Subcutaneous abdominal adipose tissue (tissue), 5 donors: Measurements from ENCODE around the gene MTOR.
A peak's percentile ranks its signal among the peaks of the same experiment; 100 is the strongest.

Experiments used
- H3K27ac ChIP-seq: one replicate; pipeline ENCODE4 v1.7.0; 2013; ENCODE audit warnings: low read depth, mild to moderate bottlenecking, inconsistent platforms, low read length, moderate library complexity
- H3K27me3 ChIP-seq, 5 donors: one replicate each; pipeline ENCODE4 v1.7.0; 2013; ENCODE audit warnings: low read length in 5 of 5, inconsistent platforms in 1 of 5; ENCODE audit not compliant: control insufficient read depth in 5 of 5, insufficient read depth in 4 of 5
- H3K36me3 ChIP-seq, 5 donors: one replicate each; pipeline ENCODE4 v1.7.0; 2013; ENCODE audit warnings: low read length in 5 of 5; ENCODE audit not compliant: control insufficient read depth in 5 of 5, insufficient read depth in 5 of 5
- H3K4me1 ChIP-seq, 5 donors: one replicate each; pipeline ENCODE4 v1.7.0; 2013; ENCODE audit warnings: low read length in 5 of 5, mild to moderate bottlenecking in 3 of 5, moderate library complexity in 1 of 5; ENCODE audit not compliant: control insufficient read depth in 5 of 5, insufficient read depth in 5 of 5
- H3K4me3 ChIP-seq, 5 donors: one replicate each; pipeline ENCODE4 v1.7.0; 2013; ENCODE audit warnings: low read length in 5 of 5, low read depth in 1 of 5
- H3K9ac ChIP-seq, 5 donors: one replicate each; pipeline ENCODE4 v1.7.0; 2013; ENCODE audit warnings: low read length in 5 of 5, mild to moderate bottlenecking in 4 of 5, moderate library complexity in 3 of 5
- H3K9me3 ChIP-seq, 5 donors: one replicate each; pipeline ENCODE4 v1.7.0; 2013; ENCODE audit warnings: low read length in 5 of 5; ENCODE audit not compliant: control insufficient read depth in 5 of 5
- donor health status: healthy.
- donor health status: healthy.
- donor health status: healthy.
- donor health status: healthy.
- donor health status: healthy.

The MTOR gene

DNA sequence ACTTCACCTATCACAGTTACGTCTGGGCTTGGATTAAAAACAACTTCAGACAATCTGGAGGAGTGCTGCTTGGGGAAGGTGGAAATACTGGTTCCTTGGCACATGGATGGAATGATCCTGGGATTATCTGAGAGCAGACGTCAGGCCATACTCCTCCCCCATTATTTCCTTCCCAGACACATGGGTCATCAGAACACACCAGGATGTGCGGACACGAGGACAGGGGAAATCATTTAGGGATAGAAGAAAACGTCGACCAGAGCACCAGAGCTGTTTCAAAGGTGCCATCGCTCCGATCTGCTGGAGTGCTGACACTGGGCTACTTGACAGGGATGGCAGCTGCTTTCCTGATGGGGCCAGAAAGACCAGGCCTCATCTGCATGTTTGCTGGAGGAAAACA lies 105.0 kb downstream of the MTOR start:
- peak overlapping the region; percentile 82 for H3K27ac ChIP-seq
- no peak overlapping the region for H3K4me3 ChIP-seq
- H3K36me3 ChIP-seq: peaks cover 16 to 44% (median 30%) of the 10 kb centered on the region in 5 donors
- peak overlapping the region in 1 of 5 donors; percentile 8 for H3K9ac ChIP-seq
- H3K27me3 ChIP-seq: no peaks in the 10 kb centered on the region
- no peaks in the 10 kb centered on the region for H3K9me3 ChIP-seq
- peaks cover 8 to 24% (median 22%) of the 10 kb centered on the region in 5 donors for H3K4me1 ChIP-seq

GRCh38 chr1:11156963-11157362 lies 105.4 kb downstream of the MTOR start:
- H3K4me1 ChIP-seq: peaks cover 8 to 24% (median 22%) of the 10 kb centered on the region in 5 donors
- peak overlapping the region; percentile 82 for H3K27ac ChIP-seq
- no peak overlapping the region for H3K9ac ChIP-seq
- no peaks in the 10 kb centered on the region for H3K9me3 ChIP-seq
- peaks cover 16 to 48% (median 31%) of the 10 kb centered on the region in 5 donors for H3K36me3 ChIP-seq
- H3K4me3 ChIP-seq: no peak overlapping the region
- H3K27me3 ChIP-seq: no peaks in the 10 kb centered on the region

GRCh38 chr1:11156441-11156840 lies 105.9 kb downstream of the MTOR start:
- Histone ChIP-seq H3K27me3 (no peaks in the 10 kb centered on the region), H3K27ac (no peak overlapping the region), H3K9me3 (no peaks in the 10 kb centered on the region), H3K9ac (no peak overlapping the region), H3K36me3 (peaks cover 16 to 52% (median 31%) of the 10 kb centered on the region in 5 donors), H3K4me3 (no peak overlapping the region), H3K4me1 (peaks cover 8 to 24% (median 22%) of the 10 kb centered on the region in 5 donors)

DNA sequence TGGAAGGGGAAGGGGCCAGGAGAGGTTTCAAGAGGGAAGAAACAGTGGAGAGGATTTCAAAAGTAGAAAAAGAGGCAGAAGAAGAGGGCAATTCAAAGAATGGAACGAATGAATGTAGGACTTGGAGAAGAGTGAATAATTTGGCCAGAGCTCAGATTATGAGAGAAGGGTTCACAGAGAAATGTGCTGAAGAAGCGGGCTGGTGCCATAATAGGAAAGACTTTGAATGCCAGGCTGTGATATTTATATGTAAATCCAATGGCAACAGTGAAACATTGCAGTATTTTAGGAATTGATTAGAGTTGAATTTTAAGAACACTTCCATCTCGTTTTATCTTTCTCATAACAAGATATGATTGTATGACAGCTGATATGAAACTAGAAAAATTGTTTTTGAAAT lies 109.2 kb downstream of the MTOR start:
- Histone ChIP-seq H3K27ac (no peak overlapping the region), H3K4me3 (no peak overlapping the region), H3K27me3 (no peaks in the 10 kb centered on the region), H3K36me3 (peaks cover 21 to 71% (median 47%) of the 10 kb centered on the region in 5 donors), H3K9ac (no peak overlapping the region), H3K9me3 (no peaks in the 10 kb centered on the region), H3K4me1 (peaks cover 8 to 22% (median 15%) of the 10 kb centered on the region in 5 donors)

DNA sequence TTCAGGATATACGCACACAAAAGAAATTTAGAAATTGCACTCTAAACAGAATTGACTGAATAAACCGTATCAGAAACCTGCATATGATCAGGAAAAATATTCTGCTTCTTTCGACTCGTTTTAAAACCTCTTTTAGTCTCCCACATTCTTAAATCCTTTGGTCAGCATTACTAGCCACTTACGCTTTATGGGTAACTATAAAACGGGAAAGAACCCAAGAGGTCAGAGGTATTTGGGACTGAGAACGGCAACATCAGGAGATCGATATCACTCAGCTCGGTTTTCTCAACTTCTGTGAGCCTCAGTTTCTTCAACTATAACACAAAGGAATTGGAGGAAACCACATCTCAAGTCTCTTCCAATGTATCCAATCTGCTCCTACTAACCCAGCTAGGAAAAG lies 109.6 kb downstream of the MTOR start:
- H3K4me3 ChIP-seq: no peak overlapping the region
- no peak overlapping the region for H3K27ac ChIP-seq
- no peaks in the 10 kb centered on the region for H3K9me3 ChIP-seq
- no peak overlapping the region for H3K9ac ChIP-seq
- H3K36me3 ChIP-seq: peaks cover 21 to 75% (median 47%) of the 10 kb centered on the region in 5 donors
- peaks cover 7 to 18% (median 10%) of the 10 kb centered on the region in 5 donors for H3K4me1 ChIP-seq
- no peaks in the 10 kb centered on the region for H3K27me3 ChIP-seq

DNA sequence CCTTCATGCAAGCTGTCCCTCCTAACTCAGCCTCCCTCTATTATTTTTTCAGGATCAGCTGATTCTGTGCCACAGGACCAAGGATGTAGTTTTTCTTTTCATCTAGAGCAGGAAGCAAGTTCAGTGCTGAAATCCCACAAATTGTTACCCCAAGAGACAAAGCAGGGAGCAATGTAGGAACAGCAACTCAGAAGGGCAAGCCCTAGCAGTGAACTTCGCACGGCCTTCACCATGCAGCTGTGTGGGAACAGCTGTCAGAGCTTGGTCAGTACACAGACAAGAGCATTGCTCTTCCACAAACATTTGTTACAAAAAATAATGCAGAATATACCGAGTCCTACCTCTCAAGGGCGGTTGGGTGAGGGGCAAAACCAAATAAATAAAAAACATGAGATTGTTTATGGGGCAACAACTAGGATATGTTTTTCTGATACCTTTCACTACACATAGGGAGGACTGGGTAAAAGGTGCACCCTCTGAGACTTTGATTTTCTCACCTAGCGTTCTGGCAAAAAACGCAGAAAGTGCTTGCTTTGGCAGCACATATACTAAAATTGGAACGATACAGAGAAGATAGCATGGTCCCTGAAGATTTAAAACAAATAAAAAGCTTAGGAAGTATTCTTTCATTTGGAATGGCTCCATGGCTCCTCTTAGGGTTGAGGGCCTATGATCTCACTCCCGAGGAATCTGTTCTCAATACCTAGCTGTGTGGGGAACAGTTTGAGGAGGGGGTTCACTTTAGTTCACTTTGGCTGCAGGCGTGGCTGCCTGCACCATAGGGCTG lies 110.3 kb downstream of the MTOR start:
- H3K4me1 ChIP-seq: peaks cover 0 to 10% (median 8%) of the 10 kb centered on the region in 5 donors
- no peak overlapping the region for H3K27ac ChIP-seq
- H3K4me3 ChIP-seq: no peak overlapping the region
- no peaks in the 10 kb centered on the region for H3K9me3 ChIP-seq
- H3K9ac ChIP-seq: no peak overlapping the region
- no peaks in the 10 kb centered on the region for H3K27me3 ChIP-seq
- peaks cover 21 to 80% (median 49%) of the 10 kb centered on the region in 5 donors for H3K36me3 ChIP-seq

GRCh38 chr1:11151114-11151513 lies 111.2 kb downstream of the MTOR start:
- H3K4me1 ChIP-seq: peaks cover 0 to 13% (median 6%) of the 10 kb centered on the region in 5 donors
- H3K4me3 ChIP-seq: no peak overlapping the region
- H3K27ac ChIP-seq: no peak overlapping the region
- no peaks in the 10 kb centered on the region for H3K27me3 ChIP-seq
- H3K36me3 ChIP-seq: peaks cover 21 to 80% (median 48%) of the 10 kb centered on the region in 5 donors
- no peaks in the 10 kb centered on the region for H3K9me3 ChIP-seq
- H3K9ac ChIP-seq: no peak overlapping the region

GRCh38 chr1:11150326-11150725 lies 112.0 kb downstream of the MTOR start:
- no peak overlapping the region for H3K9ac ChIP-seq
- peaks cover 24 to 80% (median 48%) of the 10 kb centered on the region in 5 donors for H3K36me3 ChIP-seq
- H3K4me1 ChIP-seq: peaks cover 0 to 13% (median 6%) of the 10 kb centered on the region in 5 donors
- H3K27me3 ChIP-seq: no peaks in the 10 kb centered on the region
- H3K4me3 ChIP-seq: no peak overlapping the region
- no peaks in the 10 kb centered on the region for H3K9me3 ChIP-seq
- H3K27ac ChIP-seq: no peak overlapping the region

GRCh38 chr1:11147197-11147770 lies 115.1 kb downstream of the MTOR start:
- Histone ChIP-seq H3K9me3 (no peaks in the 10 kb centered on the region), H3K4me3 (no peak overlapping the region), H3K9ac (no peak overlapping the region), H3K27me3 (no peaks in the 10 kb centered on the region), H3K36me3 (peaks cover 25 to 89% (median 59%) of the 10 kb centered on the region in 5 donors), H3K27ac (no peak overlapping the region), H3K4me1 (peaks cover 0 to 13% (median 6%) of the 10 kb centered on the region in 5 donors)

GRCh38 chr1:11145741-11146140 lies 116.6 kb downstream of the MTOR start:
- H3K9me3 ChIP-seq: no peaks in the 10 kb centered on the region
- H3K9ac ChIP-seq: no peak overlapping the region
- H3K36me3 ChIP-seq: peaks cover 25 to 77% (median 53%) of the 10 kb centered on the region in 5 donors
- no peaks in the 10 kb centered on the region for H3K27me3 ChIP-seq
- H3K4me1 ChIP-seq: peaks cover 0 to 13% (median 5%) of the 10 kb centered on the region in 5 donors
- no peak overlapping the region for H3K4me3 ChIP-seq
- H3K27ac ChIP-seq: no peak overlapping the region
